HG03064 (cell line): ENCODE measurements around the gene AQP6.

Experiments used
- ATAC-seq: cut with Tn5 transposase; IDR thresholded peaks from one replicate; pipeline ENCODE4 v1.9.1; 2021; ENCODE audit warnings: low read depth; ENCODE audit not compliant: unreplicated experiment

Gene AQP6, protein sequence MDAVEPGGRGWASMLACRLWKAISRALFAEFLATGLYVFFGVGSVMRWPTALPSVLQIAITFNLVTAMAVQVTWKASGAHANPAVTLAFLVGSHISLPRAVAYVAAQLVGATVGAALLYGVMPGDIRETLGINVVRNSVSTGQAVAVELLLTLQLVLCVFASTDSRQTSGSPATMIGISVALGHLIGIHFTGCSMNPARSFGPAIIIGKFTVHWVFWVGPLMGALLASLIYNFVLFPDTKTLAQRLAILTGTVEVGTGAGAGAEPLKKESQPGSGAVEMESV

DNA sequence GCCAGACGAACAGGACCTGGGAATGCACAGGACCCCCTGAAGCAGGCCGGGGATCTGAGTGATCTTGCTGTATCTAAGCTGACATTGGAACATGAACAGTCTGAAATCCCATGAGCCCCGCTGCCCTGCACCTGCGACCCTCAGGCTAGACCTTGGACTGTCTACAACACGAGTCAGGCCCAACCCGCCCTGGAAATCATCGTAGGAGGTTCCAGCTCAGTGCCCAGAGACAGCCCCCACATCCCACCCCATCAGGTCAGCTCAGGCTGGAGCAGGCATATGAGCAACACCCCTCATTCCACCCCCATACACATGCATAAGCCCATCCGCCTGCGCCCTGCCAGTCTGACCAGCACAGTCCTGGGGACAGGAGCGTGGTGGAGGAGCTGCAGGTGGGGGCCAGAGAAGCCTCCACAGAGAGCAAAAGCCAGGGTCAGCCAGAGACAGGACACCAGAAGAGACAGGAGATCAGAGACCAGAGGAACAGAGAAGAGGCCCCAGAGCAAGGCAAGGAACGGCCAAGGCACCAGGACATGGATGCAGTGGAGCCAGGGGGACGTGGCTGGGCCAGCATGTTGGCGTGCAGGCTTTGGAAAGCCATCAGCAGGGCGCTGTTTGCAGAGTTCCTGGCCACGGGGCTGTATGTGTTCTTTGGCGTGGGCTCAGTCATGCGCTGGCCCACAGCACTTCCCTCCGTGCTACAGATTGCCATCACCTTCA lies at the start of gene AQP6:
AQP6 (plus strand) TSS at position 307 of the 720 bp plus-strand sequence; CDS start at position 534, 227 bp downstream.
- no peak for ATAC-seq

DNA sequence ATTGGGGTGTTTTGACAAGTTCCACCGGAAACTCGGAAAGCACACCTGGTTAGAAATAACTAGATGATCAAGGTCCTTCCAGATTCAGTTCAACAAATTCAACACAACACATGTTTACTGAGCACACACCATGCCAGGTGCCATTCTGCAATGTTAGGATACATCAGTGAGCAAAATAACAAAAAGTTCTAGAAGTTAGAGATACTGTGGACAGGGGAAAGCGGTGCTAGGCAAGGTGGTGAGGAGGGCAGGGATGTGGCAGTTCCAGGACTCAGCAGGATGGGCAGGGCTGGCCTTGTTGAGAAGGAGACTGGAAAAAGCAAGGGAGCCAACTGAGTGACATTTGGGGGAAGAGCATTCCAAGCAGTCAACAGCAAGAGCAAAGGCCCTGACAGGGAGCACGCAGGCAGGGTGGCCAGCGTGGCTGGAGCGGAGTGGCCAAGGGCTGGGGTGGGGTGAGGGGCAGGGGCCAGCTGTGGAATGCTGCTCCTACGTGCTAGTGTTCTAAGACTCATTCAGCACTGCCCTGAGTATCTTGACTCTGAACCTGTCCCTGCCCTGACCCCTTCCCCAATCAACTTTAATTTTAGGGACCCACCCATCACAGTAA lies 49.6 kb upstream of the AQP6 start:
- no peak for ATAC-seq

DNA sequence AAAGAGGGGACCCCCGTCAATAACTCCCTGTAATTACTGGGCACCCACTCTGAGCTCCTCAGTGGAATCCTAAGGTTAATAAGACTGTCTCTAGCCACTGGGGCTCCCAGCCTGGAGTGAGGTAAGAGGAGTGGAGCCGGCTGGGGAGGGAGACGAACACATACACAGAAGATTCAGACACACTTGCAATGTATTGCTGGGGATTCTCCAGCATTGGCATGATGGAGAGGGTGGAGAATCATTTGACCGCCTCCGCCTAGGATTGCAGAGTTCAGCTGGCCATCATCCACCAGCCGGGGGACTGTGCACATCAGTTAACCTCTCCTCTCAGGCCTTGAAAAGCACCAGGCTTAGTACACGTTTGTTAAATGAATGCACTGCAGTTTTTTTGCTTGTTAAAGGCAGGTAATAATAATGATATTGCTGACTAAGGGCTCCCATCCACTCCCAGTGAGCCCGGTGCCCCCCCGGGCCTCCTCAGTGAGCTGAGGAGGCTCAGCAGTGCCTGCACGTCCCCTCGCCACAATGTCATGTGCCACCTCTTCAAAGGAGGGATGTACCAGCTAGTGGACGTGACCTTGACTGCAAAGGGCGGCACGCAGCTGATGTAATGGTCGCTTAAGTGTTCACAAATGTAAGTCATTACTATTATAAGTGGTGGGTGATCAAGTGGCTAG lies 48.7 kb upstream of the AQP6 start:
- no peak for ATAC-seq

DNA sequence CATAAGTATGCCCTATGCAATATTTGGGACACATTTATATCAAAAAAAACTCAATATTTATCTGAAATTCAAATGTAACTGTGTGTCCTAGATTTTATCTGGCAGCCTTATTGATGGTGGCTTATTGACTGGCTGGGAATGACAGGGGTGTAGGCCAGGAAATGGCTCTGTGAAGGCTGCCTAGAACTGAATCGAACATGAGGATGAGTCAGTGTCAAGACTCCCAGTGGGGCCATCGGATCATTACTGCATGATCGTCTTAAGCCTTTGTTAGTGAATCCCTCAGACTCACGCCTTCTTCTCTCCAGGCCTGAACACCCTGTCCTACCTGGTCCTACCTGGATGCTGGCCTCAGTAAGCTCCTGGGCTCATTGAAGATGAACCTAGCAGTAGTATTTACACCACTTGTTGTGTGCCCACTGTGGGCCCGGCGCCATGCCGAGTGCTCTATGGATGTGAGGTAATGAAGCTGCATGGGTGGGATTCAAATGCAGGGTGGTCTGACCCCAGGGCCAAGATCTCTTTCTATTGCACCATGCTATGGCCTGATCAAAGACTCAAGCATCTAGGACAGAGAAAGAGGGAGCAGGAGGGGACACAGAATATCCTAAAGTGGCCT lies 48.0 kb upstream of the AQP6 start:
- ATAC-seq, result no peak

DNA sequence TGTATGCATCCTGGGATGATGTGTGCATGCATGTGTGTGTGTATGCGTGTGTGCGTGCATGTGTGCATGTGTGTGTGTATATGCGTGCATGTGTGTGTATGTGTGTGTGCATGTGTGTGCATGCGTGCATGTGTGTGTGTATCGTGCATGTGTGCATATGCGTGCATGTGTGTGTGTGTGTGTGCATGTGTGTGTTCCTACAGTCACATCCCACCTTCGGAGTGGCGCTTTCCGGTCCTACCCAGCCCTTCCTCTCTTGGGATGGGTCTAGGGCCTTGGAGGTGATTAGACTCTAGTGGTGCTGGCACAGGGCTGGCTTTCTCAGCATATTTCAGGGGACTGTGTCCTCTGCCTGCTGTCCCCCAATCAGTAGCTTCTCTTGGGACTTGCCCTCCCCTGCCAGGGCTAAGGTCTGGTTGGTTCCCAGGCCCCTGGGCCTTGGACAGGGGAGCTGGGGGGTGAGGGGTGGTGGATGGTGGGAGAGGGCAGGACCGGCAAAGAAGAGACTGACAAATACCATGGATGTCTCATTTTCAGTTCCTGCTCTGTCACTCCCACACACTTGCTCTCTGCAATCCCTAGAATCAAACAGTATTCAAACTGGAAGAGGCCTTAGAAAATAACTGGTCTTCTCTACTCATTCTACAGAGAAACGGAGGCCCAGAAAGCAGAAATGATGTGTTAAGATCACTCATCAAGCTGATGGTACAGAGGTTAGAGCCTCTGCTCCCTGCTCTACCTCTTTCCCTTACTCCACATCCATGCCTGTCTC lies 47.1 kb upstream of the AQP6 start:
- ATAC-seq, result no peak

DNA sequence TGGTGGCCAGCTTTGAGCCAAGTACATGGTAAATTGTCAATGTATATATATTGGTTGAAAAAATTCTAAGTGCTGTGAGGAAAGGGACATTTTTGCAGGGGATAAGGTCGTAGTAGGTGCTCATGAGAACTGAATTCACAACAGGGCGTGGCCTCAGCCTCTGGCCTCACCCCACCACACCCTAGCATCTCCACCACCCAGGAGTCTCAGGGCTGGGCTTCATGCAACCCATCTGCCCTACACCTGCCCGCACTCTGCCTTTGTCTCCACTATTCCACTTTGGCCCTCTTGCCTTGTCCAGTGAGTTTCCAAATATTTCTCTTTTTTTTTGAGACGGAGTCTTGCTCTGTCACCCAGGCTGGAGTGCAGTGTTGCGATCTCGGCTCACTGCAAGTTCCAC lies 44.3 kb upstream of the AQP6 start:
- no peak for ATAC-seq

DNA sequence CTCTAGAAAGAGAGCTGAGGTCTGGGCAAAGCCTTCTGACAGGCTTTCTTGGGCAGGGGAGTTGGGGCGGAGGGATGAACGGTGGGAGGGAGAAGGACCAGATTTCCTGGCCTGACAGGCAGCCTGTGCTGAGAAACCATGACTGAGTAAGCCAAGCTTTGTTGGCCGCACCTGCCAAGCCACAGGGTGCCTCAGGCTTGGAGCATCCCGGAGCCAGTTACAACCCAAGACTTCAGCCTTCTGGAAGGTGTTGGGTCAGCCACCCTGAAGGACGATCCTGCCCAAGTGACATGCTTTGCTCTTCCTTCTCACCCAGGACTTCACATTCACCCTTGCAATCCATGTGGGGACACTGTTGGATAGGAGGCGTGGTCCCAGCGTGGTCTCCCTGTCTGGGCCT lies 43.2 kb upstream of the AQP6 start:
- ATAC-seq, result no peak

DNA sequence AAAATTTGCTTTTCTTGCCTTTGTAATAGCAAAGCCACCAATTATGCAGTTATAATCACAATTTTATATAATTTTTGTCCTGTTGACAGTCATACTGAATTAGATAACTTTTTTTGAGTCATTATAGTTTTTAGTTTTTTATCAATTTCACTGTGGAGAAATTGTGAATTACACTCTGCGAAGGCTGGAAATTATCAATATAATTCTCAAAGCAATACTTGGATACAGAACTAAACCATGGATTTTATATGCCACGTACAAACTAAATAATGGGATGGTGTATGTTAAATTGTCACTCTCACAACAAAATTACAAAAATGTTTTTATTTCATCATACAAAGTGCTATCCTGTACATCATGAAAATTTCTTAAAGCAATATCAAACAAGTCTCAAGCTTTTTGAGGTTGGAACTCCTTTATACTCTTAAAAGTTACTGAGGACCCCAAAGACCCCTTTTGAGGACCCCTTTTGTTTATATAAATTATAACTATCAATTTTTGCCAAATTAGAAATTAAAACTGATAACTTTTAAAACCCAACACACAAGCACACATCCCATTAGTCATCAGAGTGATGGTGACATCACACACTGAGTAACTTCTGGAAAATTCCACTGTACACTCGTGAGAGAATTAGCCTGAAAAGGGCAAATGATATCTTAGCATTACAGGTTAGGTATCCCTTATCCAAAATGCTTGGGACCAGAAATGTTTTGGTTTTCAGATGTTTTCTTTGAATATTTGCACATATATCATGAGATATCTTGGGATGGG lies 42.0 kb upstream of the AQP6 start:
- ATAC-seq, result no peak

DNA sequence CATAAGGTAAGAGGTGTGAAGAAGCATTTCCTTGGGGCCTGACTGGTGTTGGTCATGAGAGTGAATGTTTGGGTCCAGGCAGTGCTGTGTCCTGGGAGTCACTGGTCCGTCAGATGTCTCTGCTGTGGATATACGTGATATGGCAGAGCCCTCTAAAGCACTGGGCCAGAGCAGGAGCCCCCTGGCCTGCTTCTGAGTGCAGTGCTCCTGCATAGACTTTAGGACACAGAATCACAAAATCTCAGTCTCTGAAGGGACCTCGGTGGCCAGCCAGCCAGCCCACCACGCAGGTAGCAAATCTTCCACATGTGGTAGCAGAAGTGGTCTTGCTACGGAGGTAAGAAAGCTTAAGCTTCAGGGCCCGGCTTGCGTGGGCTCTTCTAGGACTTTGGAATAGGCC lies 40.7 kb upstream of the AQP6 start:
- no peak for ATAC-seq

DNA sequence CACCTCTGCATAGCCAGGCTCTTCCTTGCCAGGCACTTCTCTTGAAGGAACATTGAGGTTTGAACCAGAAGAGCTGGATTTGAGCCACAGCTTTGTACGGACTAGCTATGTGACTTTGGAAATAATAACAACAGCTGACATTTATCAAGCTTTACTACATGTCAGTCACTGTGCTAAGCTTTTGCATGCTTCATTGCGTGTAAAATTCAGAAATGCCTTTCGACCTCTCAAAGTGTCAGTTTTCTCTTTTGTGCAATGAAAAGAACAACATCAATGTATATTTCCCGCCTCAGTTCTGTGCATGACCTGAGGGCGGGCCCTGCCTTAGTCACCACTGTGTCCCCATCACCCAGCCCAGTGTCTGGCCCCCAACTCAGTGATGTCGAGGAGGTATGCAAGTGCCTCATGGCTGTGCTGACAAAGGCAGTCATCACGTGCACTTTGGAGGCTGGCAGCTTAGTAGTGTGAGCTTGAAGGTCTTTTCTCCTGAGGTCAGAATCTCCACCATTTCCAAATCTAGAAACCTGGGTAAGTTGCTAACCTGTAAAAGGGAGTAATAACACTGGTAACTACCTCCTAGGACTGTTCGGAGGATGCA lies 40.1 kb upstream of the AQP6 start:
- no peak for ATAC-seq

DNA sequence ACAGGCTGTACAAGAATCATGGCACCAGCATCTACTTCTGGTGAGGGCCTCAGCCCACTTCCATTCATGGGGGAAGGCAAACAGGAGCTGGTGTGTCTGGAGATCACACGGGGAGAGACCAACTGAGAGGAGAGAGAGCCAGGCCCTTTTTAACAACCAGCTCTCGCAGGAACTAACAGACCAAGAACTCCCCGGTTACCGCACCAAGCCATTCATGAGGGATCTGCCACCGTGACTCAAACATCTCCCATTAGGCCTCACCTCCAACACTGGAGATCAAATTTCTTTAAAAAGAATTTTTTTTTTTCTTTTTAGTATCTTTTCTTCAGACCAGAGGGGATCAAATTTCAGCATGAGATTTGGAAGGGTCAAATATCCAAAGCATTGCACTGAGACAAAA lies 39.0 kb upstream of the AQP6 start:
- no peak for ATAC-seq

DNA sequence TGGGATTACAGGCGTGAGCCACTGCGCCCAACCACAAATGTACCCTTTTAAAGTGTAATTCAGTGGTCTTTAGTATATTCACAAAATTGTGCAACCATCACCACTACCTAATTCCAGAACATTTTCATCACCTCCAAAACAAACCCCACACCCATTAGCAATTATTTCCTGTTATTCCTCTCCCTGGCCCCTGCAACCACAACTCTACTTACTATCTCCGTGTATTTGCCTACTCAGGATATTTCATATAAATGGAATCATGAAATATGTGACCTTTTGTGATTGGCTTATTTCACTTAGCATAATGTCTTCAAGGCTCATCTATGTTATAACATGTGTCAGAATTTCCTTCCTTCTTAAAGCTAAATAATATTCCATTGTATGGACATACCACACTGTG lies 38.2 kb upstream of the AQP6 start:
- ATAC-seq, result no peak

DNA sequence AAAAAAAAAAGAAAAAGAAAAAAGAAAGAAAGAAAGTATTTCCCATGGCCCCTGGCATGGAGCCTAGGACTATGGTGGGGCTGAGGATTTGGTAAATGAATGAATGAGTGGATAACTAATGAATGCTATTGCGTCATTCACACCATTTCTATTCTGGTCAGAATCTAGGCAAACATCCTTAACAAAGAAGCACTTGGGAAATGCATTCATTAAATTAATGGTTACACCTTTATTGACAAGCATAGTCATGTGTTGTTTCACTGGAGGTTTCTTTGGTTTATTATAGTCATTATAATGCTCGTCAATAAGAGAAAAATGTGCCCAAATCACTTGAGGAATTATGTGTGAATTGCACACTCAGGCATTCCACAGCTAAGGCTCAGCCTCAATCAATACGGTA lies 35.8 kb upstream of the AQP6 start:
- no peak for ATAC-seq

DNA sequence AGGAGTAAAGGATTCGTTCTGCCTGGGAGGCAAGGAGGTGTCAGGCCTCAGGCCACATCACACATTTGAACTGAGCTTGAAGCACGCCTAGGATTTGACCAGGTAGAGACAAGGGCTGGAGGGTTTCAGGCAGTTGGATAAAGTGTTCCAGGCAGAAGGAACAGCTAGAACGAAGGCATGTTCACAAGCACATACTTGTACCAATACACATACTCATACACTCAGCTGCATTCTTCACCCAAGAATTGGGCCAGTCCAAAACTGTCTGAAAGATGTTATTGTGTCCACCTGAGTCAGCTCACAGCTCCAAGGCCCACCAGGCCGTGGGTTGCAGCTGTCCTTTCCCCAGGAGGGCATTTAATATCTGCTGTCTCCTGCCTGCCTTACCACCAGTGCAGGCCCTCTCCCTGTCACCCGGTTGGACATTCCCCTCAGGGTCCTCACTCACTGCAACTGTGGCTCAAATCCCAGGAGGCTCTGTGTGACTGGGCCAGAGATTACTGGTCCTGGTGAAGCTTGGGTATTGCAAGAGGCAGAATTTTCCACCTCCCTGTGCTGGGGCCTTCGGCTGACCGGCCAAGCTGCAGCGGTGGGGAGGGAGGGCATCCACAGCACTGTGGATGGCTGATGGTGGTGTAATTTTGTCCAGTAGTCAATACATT lies 35.0 kb upstream of the AQP6 start:
- no peak for ATAC-seq

DNA sequence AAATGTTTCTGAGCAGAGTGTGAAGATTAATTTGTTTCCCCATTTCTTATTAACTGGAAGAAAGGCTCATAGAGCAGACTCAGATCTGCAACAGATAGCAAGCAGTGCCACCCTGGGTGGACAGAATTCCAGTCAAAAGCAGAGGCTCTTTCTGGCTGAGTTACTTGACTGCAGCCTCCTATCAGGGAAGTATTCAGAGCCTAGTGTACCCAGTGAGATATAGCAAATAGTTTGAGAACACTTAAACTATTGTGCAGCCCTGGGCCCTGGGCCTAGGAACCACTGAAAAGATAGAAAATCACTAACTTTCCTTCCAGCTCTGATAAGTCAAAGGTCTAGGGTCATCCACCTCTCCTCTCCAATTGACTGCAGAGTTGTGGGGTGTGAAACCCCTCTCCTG lies 33.4 kb upstream of the AQP6 start:
- no peak for ATAC-seq

DNA sequence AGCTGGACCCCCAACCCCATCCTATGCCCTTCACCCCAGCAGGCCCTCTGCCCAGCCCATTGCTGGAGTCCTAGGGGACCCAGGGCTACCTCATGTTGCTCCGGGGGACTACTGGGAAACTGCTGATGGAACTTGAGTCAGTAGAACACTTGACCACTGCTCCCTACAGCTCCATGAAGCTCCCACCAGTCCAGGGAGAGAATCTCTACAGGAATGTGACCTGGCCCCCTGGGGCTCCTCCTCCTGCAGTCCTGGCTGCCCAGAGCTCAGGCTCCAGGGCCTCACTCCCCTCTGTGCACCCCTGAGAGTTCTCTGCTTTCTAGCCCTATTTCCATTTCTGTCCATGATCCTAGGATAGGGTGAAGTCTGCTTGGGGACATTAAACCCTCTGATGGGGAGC lies 33.0 kb upstream of the AQP6 start:
- ATAC-seq, result no peak

DNA sequence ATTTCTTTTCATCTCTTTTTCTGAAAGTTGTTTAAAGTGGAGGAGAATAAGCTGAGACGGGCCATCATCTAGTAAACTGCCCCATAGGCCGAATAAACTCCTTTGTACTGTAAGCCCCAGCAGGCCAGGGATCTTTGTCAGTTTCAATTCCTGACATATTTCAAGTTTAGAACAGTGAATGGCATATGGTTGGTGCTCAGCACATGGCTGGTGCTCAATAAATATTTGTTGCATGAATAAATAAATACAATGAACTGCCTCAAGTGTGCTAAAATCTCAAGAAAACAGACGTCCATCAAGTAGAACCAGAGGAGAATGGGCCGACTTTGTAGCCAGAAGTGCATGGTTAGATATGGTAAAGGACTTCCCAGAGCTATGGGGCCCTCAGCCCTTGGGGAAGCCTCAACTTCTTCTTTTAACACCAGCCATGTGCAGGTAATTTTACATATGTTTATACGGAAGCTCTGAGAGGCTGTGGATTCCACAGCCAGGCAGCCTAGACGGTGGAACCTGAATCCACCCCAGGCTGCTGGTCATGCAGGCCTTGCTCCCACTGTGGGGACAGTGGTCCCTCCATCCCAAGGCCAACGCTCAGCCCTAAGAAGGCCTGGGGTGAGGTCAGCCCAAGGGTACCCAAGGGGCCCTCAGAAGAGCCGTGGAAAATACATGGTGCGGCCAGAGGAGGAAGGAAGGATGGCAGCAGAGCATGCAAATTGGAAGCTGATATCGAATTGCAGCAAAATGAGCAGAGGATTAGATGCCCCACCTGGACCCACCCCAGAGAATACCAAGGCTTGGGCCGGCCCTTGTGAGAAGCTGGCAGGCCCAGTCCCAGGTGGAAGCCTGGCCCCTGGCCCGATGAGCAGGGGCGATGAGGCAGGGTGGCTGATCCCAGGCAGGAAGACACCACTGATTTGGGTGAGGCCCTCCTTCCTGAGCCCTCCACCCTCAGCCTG lies 30.9 kb upstream of the AQP6 start:
- no peak for ATAC-seq

DNA sequence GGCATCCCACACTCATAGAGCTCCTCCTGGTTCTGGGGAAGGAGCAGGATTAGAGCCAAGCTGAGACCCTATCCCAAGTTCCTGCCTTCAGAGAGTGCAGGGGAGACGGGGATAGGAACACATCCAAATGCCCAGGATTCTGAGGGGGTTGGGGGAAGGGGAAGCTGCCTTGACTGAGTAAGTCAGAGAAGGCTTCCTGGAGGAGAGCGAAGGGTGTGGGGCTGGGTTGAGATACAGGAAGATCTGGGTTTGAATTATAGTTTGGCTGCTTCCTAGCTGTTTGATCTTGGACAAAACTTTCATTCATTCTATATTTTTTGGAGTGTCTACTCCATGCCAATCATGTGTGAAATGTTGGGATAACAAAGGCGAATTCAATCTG lies 30.2 kb upstream of the AQP6 start:
- no peak for ATAC-seq
